IMR-90 (cell line): Measurements from ENCODE around the gene DHRS3. TPM values are rescaled to one million over a fixed set of nuclear protein-coding genes. Genes with fewer than 3 reads are reported as not detected.

Experiments
- ATAC-seq: fragments of 200-7000 bp; cut with Tn5 transposase; 2 replicates; pipeline ENCODE4 v1.9.1; 2020; ENCODE audit warnings: low read depth, mild to moderate bottlenecking, moderate library complexity
- BruUV-seq: library from RNA; stranded (reverse); fragments of 400-500 nt; replicated peaks from 2 replicates; lab custom pipeline; 2021; lab: Mats Ljungman, UMichigan
- CTCF ChIA-PET: fragments of 300-600 bp; formaldehyde crosslinking; extraction: SDS; loops from one replicate; lab custom pipeline; 2021; ENCODE audit warnings: antibody characterized with exemption; lab: Yijun Ruan, JAX
- POLR2A ChIA-PET: fragments of 300-600 bp; sonication (Branson Sonifier 250); formaldehyde crosslinking; loops from one replicate; lab custom pipeline; 2022; ENCODE audit warnings: antibody characterized with exemption; ENCODE audit not compliant: unreplicated experiment; lab: Charles Lee
- DNase-seq: peaks from one replicate; pipeline ENCODE4 v3.0.0; 2013
- H2AFZ ChIP-seq: replicated peaks from 2 replicates; pipeline ENCODE3; 2013; ENCODE audit warnings: low read length, mild to moderate bottlenecking; ENCODE audit not compliant: poor library complexity
- H2AK5ac ChIP-seq: 2 replicates; pipeline ENCODE4 v1.6.1; 2013; ENCODE audit warnings: low read depth, low read length, inconsistent platforms
- H2AK9ac ChIP-seq: replicated peaks from 2 replicates; pipeline ENCODE3; 2013; ENCODE audit warnings: mild to moderate bottlenecking, low read depth, low read length, moderate library complexity; ENCODE audit not compliant: poor library complexity
- H2BK120ac ChIP-seq: 2 replicates; pipeline ENCODE4 v1.6.1; 2013; ENCODE audit warnings: low read depth, low read length, inconsistent platforms
- H2BK15ac ChIP-seq: 3 replicates; pipeline ENCODE4 v1.6.1; 2013; ENCODE audit warnings: low read depth, low read length, inconsistent platforms
- H2BK20ac ChIP-seq: 2 replicates; pipeline ENCODE4 v1.6.1; 2013; ENCODE audit warnings: low read depth, mild to moderate bottlenecking, inconsistent platforms, low read length, moderate library complexity
- H2BK5ac ChIP-seq: 2 replicates; pipeline ENCODE4 v1.6.1; 2013; ENCODE audit warnings: mild to moderate bottlenecking, low read depth, low read length, inconsistent platforms; ENCODE audit not compliant: poor library complexity, severe bottlenecking
- H3K14ac ChIP-seq: replicated peaks from 2 replicates; pipeline ENCODE4 v1.6.1; 2013; ENCODE audit warnings: low read depth, low read length, inconsistent platforms
- H3K18ac ChIP-seq: 2 replicates; pipeline ENCODE4 v1.6.1; 2013; ENCODE audit warnings: low read depth, low read length, control low read depth
- H3K23ac ChIP-seq: 2 replicates; pipeline ENCODE4 v1.6.1; 2013; ENCODE audit warnings: low read depth, low read length, inconsistent platforms
- H3K27ac ChIP-seq: 2 replicates; pipeline ENCODE4 v1.5.1; 2013; ENCODE audit warnings: mild to moderate bottlenecking, control low read depth, low read length; ENCODE audit not compliant: insufficient read depth
- H3K27me3 ChIP-seq: 2 replicates; pipeline ENCODE4 v1.6.1; 2013; ENCODE audit warnings: low read length; ENCODE audit not compliant: control insufficient read depth, insufficient read depth
- H3K36me3 ChIP-seq: 2 replicates; pipeline ENCODE4 v1.6.1; 2013; ENCODE audit warnings: low read length, mixed read lengths; ENCODE audit not compliant: control insufficient read depth, insufficient read depth
- H3K4ac ChIP-seq: 2 replicates; pipeline ENCODE4 v1.6.1; 2013; ENCODE audit warnings: low read depth, low read length, inconsistent platforms
- H3K4me1 ChIP-seq: 2 replicates; pipeline ENCODE4 v1.6.1; 2013; ENCODE audit warnings: low read length, mixed read lengths; ENCODE audit not compliant: control insufficient read depth, insufficient read depth
- H3K4me2 ChIP-seq: 2 replicates; pipeline ENCODE4 v1.6.1; 2013; ENCODE audit warnings: low read depth, mild to moderate bottlenecking, control low read depth, low read length, moderate library complexity
- H3K4me3 ChIP-seq: 2 replicates; pipeline ENCODE4 v1.5.1; 2013; ENCODE audit warnings: low read depth, mild to moderate bottlenecking, control low read depth, low read length, moderate library complexity; ENCODE audit not compliant: insufficient read depth
- H3K56ac ChIP-seq: 2 replicates; pipeline ENCODE4 v1.6.1; 2013; ENCODE audit warnings: low read length, inconsistent platforms; ENCODE audit not compliant: insufficient read depth; ENCODE audit errors: extremely low read depth
- H3K79me1 ChIP-seq, 2 experiments: 2 replicates each; pipeline ENCODE4 v1.6.1; 2013; ENCODE audit warnings: low read length in 2 of 2, inconsistent platforms in 1 of 2, low read depth in 1 of 2
- H3K9ac ChIP-seq: 2 replicates; pipeline ENCODE4 v1.6.1; 2013; ENCODE audit warnings: low read depth, low read length, control low read depth
- H3K9me1 ChIP-seq: 2 replicates; pipeline ENCODE4 v1.6.1; 2013; ENCODE audit warnings: low read length, inconsistent platforms; ENCODE audit not compliant: insufficient read depth
- H3K9me3 ChIP-seq: 2 replicates; pipeline ENCODE4 v1.6.1; 2013; ENCODE audit warnings: low read length; ENCODE audit not compliant: control insufficient read depth, insufficient read depth
- H4K20me1 ChIP-seq: 2 replicates; pipeline ENCODE4 v1.6.1; 2013; ENCODE audit warnings: low read length, inconsistent platforms; ENCODE audit not compliant: insufficient read depth
- H4K5ac ChIP-seq: 2 replicates; pipeline ENCODE4 v1.6.1; 2013; ENCODE audit warnings: mild to moderate bottlenecking, low read depth, low read length, control low read depth
- H4K8ac ChIP-seq, 2 experiments: 2 replicates each; pipeline ENCODE4 v1.6.1; 2013; ENCODE audit warnings: low read depth in 2 of 2, low read length in 2 of 2, control low read depth in 1 of 2, inconsistent platforms in 1 of 2
- H4K91ac ChIP-seq: 2 replicates; pipeline ENCODE4 v1.6.1; 2013; ENCODE audit warnings: low read depth, low read length, inconsistent platforms; ENCODE audit not compliant: insufficient read depth
- BHLHE40 ChIP-seq: fragments of 150-350 bp; IDR thresholded peaks from 2 replicates; pipeline ENCODE4 v1.6.1; 2016; ENCODE audit warnings: mild to moderate bottlenecking, low read depth, low read length
- CEBPB ChIP-seq: IDR thresholded peaks from 2 replicates; pipeline ENCODE4 v1.6.1; 2012; ENCODE audit warnings: low read depth, low read length, improper control_type of control experiment
- CHD1 ChIP-seq: IDR thresholded peaks from 2 replicates; pipeline ENCODE4 v1.6.1; 2012; ENCODE audit warnings: low read depth, low read length, improper control_type of control experiment
- ELK1 ChIP-seq: fragments of 150-350 bp; IDR thresholded peaks from 2 replicates; pipeline ENCODE4 v1.6.1; 2016; ENCODE audit warnings: low read depth, mild to moderate bottlenecking, low read length, moderate library complexity, borderline replicate concordance
- MAFK ChIP-seq: IDR thresholded peaks from 2 replicates; pipeline ENCODE4 v1.6.1; 2012; ENCODE audit warnings: low read depth, low read length, improper control_type of control experiment
- MAZ ChIP-seq: IDR thresholded peaks from 2 replicates; pipeline ENCODE4 v1.6.1; 2012; ENCODE audit warnings: low read depth, mild to moderate bottlenecking, low read length, improper control_type of control experiment, moderate library complexity, borderline replicate concordance
- MXI1 ChIP-seq: IDR thresholded peaks from 2 replicates; pipeline ENCODE4 v1.6.1; 2012; ENCODE audit warnings: low read depth, mild to moderate bottlenecking, low read length, moderate library complexity, borderline replicate concordance
- NFE2L2 ChIP-seq: fragments of 150-350 bp; IDR thresholded peaks from 2 replicates; pipeline ENCODE4 v1.6.1; 2016; ENCODE audit warnings: low read depth, mild to moderate bottlenecking, low read length
- POLR2A ChIP-seq: IDR thresholded peaks from 2 replicates; pipeline ENCODE4 v1.6.1; 2012; ENCODE audit warnings: mild to moderate bottlenecking, low read depth, low read length
- RAD21 ChIP-seq: IDR thresholded peaks from 2 replicates; pipeline ENCODE4 v1.6.1; 2012; ENCODE audit warnings: low read length, improper control_type of control experiment
- RCOR1 ChIP-seq: IDR thresholded peaks from 2 replicates; pipeline ENCODE4 v1.6.1; 2012; ENCODE audit warnings: mild to moderate bottlenecking, low read length, improper control_type of control experiment; ENCODE audit not compliant: insufficient replicate concordance
- RFX5 ChIP-seq: IDR thresholded peaks from 2 replicates; pipeline ENCODE4 v1.8.0; 2012; ENCODE audit warnings: low read depth, mild to moderate bottlenecking, low read length, moderate library complexity
- WGBS, 2 experiments: methylation state at CpG; one replicate each; pipeline versions ENCODE4 v1.1.5 to v1.1.7; 2013; ENCODE audit warnings: missing lambda C conversion rate in 2 of 2; ENCODE audit not compliant: insufficient read length in 1 of 2; ENCODE audit errors: extremely low coverage in 2 of 2; 5-methylcytosine and 5-hydroxymethylcytosine counted together
- dilution Hi-C: fragments of 300-500 bp; cut with HindIII; formaldehyde crosslinking; loops from one replicate; pipeline ENCODE4 v1.14.3; 2018; ENCODE audit warnings: low sequenced_read_pairs; ENCODE audit not compliant: unreplicated experiment
- in situ Hi-C: fragments of 300-500 bp; cut with MboI; formaldehyde crosslinking; loops from 3 replicates; pipeline ENCODE4 v1.14.3; 2019; ENCODE audit warnings: low sequenced_read_pairs, inconsistent platforms, mixed read lengths
- intact Hi-C: fragments of 100-400 bp; cut with micrococcal nuclease; formaldehyde crosslinking; loops from 2 replicates; pipeline ENCODE4 v1.10.0; 2022
- polyA plus RNA-seq, 3 experiments: library from polyadenylated mRNA; depleted of rRNA; stranded (reverse); fragments of >200 nt; gene quantifications; 2 replicates each; pipeline ENCODE4 v1.2.3, GENCODE V29; 2012; ENCODE audit warnings: low replicate concordance in 1 of 3
- total RNA-seq: library from RNA; depleted of rRNA; stranded (reverse); fragments of >200 nt; gene quantifications from 2 replicates; pipeline ENCODE4 v1.2.3, GENCODE V29; 2012
- TF ChIP-seq, protein P1 (sequence below): conservative IDR thresholded peaks from 2 replicates; pipeline ENCODE4 v1.5.1; 2012; ENCODE audit warnings: mild to moderate bottlenecking, low read depth, low read length, improper control_type of control experiment

DHRS3 gene
- total and polyA plus RNA-seq, 2 of the 4 experiments (the other 2 are of a cell fraction): 11.2 to 14.5 TPM

DNA sequence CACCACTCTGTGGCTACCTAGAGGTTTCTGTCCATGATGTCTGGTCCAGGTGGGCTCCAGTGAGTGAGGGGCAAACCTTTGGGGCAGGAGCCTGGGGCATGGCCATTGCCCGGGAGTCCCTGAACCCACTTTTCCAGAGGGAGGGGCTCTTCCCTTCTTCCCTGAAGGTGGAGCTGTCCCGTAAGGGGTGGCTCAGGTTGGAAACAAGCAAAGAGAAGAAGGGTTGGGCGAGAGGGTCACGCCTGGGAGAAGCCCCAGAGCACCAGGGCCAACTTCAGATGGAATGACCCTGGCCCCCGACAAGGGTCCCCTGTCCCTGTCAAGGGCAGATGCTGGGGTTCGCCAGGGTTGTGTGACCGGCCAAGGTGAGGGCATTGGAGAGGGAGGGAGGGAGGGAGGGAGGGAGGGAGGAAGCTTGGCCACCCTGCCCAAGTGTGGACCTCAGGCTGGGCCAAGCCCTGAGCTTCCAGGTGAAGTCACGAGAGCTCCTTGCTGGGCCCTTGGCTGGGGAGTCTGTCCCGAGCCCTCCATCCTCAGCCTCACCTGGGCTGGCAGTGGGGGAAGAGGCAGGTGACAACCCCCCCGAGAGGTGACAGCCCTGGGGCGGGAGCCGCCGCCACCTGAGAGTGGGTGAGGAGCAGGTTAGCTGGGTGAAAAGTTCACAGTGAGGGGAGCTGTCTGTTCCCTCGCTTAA is 69.6 kb downstream of the DHRS3 start:
- no peak for DNase-seq
- Histone ChIP-seq H2BK120ac (peak overlapping the region; percentile 92; the same call in 1 of the 2 replicates), H2BK5ac (no peak overlapping the region), H2AFZ (no peak overlapping the region), H3K79me1 (no peaks in the 10 kb centered on the region), H3K9me3 (no peaks in the 10 kb centered on the region), H3K36me3 (no peaks in the 10 kb centered on the region), H3K56ac (no peak overlapping the region), H3K4me3 (no peak overlapping the region), H3K4me2 (no peak overlapping the region), H3K14ac (no peak overlapping the region), H2AK9ac (no peak overlapping the region), H3K27ac (no peak overlapping the region), H3K23ac (no peak overlapping the region), H3K18ac (no peak overlapping the region; the same call in 1 of the 2 replicates), H2BK15ac (peak overlapping the region; percentile 21; the same call in 2 of the 3 replicates), H3K9me1 (peaks cover 4% of the 10 kb centered on the region), H4K5ac (no peak overlapping the region), H3K4ac (peak overlapping the region; percentile 88), H4K91ac (peak overlapping the region; percentile 35), H3K9ac (no peak overlapping the region), H4K8ac (no peak overlapping the region), H3K27me3 (peaks cover 7% of the 10 kb centered on the region; the same call in 1 of the 2 replicates), H4K20me1 (no peaks in the 10 kb centered on the region), H3K4me1 (peaks cover 17% of the 10 kb centered on the region), H2AK5ac (peak overlapping the region; percentile 66; the same call in 1 of the 2 replicates), H2BK20ac (no peak overlapping the region)
- TF ChIP-seq ELK1 (no peak), RFX5 (no peak), MAFK (no peak), RCOR1 (no peak), NFE2L2 (no peak), MXI1 (no peak), BHLHE40 (no peak), CHD1 (no peak), CEBPB (no peak), RAD21 (no peak), MAZ (no peak), POLR2A (no peak)
- TF ChIP-seq, protein P1, sequence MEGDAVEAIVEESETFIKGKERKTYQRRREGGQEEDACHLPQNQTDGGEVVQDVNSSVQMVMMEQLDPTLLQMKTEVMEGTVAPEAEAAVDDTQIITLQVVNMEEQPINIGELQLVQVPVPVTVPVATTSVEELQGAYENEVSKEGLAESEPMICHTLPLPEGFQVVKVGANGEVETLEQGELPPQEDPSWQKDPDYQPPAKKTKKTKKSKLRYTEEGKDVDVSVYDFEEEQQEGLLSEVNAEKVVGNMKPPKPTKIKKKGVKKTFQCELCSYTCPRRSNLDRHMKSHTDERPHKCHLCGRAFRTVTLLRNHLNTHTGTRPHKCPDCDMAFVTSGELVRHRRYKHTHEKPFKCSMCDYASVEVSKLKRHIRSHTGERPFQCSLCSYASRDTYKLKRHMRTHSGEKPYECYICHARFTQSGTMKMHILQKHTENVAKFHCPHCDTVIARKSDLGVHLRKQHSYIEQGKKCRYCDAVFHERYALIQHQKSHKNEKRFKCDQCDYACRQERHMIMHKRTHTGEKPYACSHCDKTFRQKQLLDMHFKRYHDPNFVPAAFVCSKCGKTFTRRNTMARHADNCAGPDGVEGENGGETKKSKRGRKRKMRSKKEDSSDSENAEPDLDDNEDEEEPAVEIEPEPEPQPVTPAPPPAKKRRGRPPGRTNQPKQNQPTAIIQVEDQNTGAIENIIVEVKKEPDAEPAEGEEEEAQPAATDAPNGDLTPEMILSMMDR: no peak
- ATAC-seq: no peak
- POLR2A ChIA-PET: no interaction called here
- no TSS peak for BruUV-seq
- WGBS, 2 experiments: 80% methylated on average over 1 of the region's 14 CpGs; no CpG with 5 or more reads in 1 of the 2 experiments
- CTCF ChIA-PET: no interaction called here
- intact Hi-C loops (no loop called here), dilution Hi-C loops (no loop called here), in situ Hi-C loops (no loop called here)
